H9 (cell line): ENCODE measurements around the gene ASPRV1. TPM values are rescaled to one million over a fixed set of nuclear protein-coding genes. Genes with fewer than 3 reads are reported as not detected.

Experiments used
- DNase-seq: peaks from one replicate; pipeline ENCODE4 v3.0.0-alpha.2; 2017
- H2AFZ ChIP-seq: one replicate; pipeline ENCODE4 v1.6.1; 2013; ENCODE audit warnings: mild to moderate bottlenecking, low read length, control low read depth, moderate library complexity
- H2AK5ac ChIP-seq: 2 replicates; pipeline ENCODE4 v1.6.1; 2013; ENCODE audit warnings: low read length, control low read depth, mixed read lengths; ENCODE audit not compliant: insufficient read length
- H2BK120ac ChIP-seq: one replicate; pipeline ENCODE4 v1.6.1; 2013; ENCODE audit warnings: low read depth, mild to moderate bottlenecking, low read length, control low read depth, inconsistent platforms; ENCODE audit not compliant: poor library complexity, severe bottlenecking
- H2BK12ac ChIP-seq: 2 replicates; pipeline ENCODE4 v1.6.1; 2013; ENCODE audit warnings: low read length, control low read depth, mixed read lengths, low read depth; ENCODE audit not compliant: insufficient read length
- H2BK15ac ChIP-seq: 2 replicates; pipeline ENCODE4 v1.6.1; 2013; ENCODE audit warnings: low read depth, low read length, control low read depth
- H2BK20ac ChIP-seq: one replicate; pipeline ENCODE4 v1.6.1; 2013; ENCODE audit warnings: low read depth, mild to moderate bottlenecking, low read length, control low read depth, inconsistent platforms; ENCODE audit not compliant: poor library complexity, severe bottlenecking
- H2BK5ac ChIP-seq: 2 replicates; pipeline ENCODE4 v1.6.1; 2013; ENCODE audit warnings: low read length, control low read depth, mixed read lengths; ENCODE audit not compliant: insufficient read length
- H3K14ac ChIP-seq: 2 replicates; pipeline ENCODE4 v1.6.1; 2013; ENCODE audit warnings: low read length, control low read depth; ENCODE audit not compliant: insufficient read depth
- H3K18ac ChIP-seq: 2 replicates; pipeline ENCODE4 v1.6.1; 2013; ENCODE audit warnings: low read depth, mild to moderate bottlenecking, mixed read lengths, low read length, control low read depth; ENCODE audit not compliant: insufficient read length
- H3K23ac ChIP-seq: 2 replicates; pipeline ENCODE4 v1.6.1; 2013; ENCODE audit warnings: low read length, control low read depth, mixed read lengths, low read depth; ENCODE audit not compliant: insufficient read length
- H3K23me2 ChIP-seq: 2 replicates; pipeline ENCODE4 v1.6.1; 2013; ENCODE audit warnings: low read depth, mild to moderate bottlenecking, mixed read lengths, low read length, control low read depth; ENCODE audit not compliant: insufficient read length, poor library complexity, severe bottlenecking
- H3K27ac ChIP-seq: 2 replicates; pipeline ENCODE4 v1.5.1; 2013; ENCODE audit warnings: low read length, control low read depth, mixed read lengths, low read depth; ENCODE audit not compliant: insufficient read length
- H3K27me3 ChIP-seq: 2 replicates; pipeline ENCODE4 v1.6.1; 2013; ENCODE audit warnings: low read length, control low read depth, inconsistent platforms; ENCODE audit not compliant: insufficient read depth
- H3K4ac ChIP-seq: 2 replicates; pipeline ENCODE4 v1.6.1; 2013; ENCODE audit warnings: low read depth, mild to moderate bottlenecking, control low read depth, inconsistent platforms, low read length, moderate library complexity
- H3K4me1 ChIP-seq: 2 replicates; pipeline ENCODE4 v1.6.1; 2013; ENCODE audit warnings: low read length, control low read depth, inconsistent platforms; ENCODE audit not compliant: insufficient read depth
- H3K4me2 ChIP-seq: 2 replicates; pipeline ENCODE4 v1.6.1; 2013; ENCODE audit warnings: low read length, control low read depth, mixed read lengths; ENCODE audit not compliant: insufficient read length, insufficient read depth
- H3K56ac ChIP-seq: 2 replicates; pipeline ENCODE4 v1.6.1; 2013; ENCODE audit warnings: low read depth, mild to moderate bottlenecking, mixed read lengths, low read length, control low read depth; ENCODE audit not compliant: insufficient read length
- H3K79me1 ChIP-seq: 2 replicates; pipeline ENCODE4 v1.6.1; 2013; ENCODE audit warnings: low read depth, mild to moderate bottlenecking, moderate library complexity, low read length, control low read depth, inconsistent platforms; ENCODE audit not compliant: insufficient read depth, poor library complexity, severe bottlenecking
- H3K79me2 ChIP-seq: 2 replicates; pipeline ENCODE4 v1.6.1; 2013; ENCODE audit warnings: low read length, control low read depth, inconsistent platforms; ENCODE audit not compliant: insufficient read depth
- H3K9ac ChIP-seq: 2 replicates; pipeline ENCODE4 v1.6.1; 2013; ENCODE audit warnings: low read length, control low read depth, mixed read lengths; ENCODE audit not compliant: insufficient read length; ENCODE audit errors: extremely low read depth
- H3K9me3 ChIP-seq: one replicate; pipeline ENCODE4 v1.6.1; 2013; ENCODE audit warnings: low read depth, low read length, inconsistent platforms; ENCODE audit not compliant: control insufficient read depth
- H3T11ph ChIP-seq: one replicate; pipeline ENCODE4 v1.6.1; 2013; ENCODE audit warnings: mild to moderate bottlenecking, low read length, control low read depth, inconsistent platforms
- H4K20me1 ChIP-seq: one replicate; pipeline ENCODE4 v1.6.1; 2013; ENCODE audit not compliant: control insufficient read depth, insufficient read length, insufficient read depth
- H4K5ac ChIP-seq: 2 replicates; pipeline ENCODE4 v1.6.1; 2013; ENCODE audit warnings: low read depth, mild to moderate bottlenecking, mixed read lengths, low read length, control low read depth; ENCODE audit not compliant: insufficient read length
- H4K8ac ChIP-seq: replicated peaks from 2 replicates; pipeline ENCODE4 v1.6.1; 2013; ENCODE audit warnings: low read length, control low read depth, mixed read lengths, low read depth; ENCODE audit not compliant: insufficient read length
- H4K91ac ChIP-seq: 2 replicates; pipeline ENCODE4 v1.6.1; 2013; ENCODE audit warnings: low read depth, mild to moderate bottlenecking, moderate library complexity, mixed read lengths, low read length, control low read depth; ENCODE audit not compliant: insufficient read length
- H3K27ac Mint-ChIP-seq, 3 experiments: 2 replicates in 2 of 3; 3 replicates in 1 of 3; pipeline ENCODE4 v1.8.0; 2020 to 2021; ENCODE audit warnings: mixed read lengths in 3 of 3, mild to moderate bottlenecking in 1 of 3, moderate library complexity in 1 of 3
- H3K27me3 Mint-ChIP-seq: 2 replicates; pipeline ENCODE4 v1.8.0; 2021; ENCODE audit warnings: low read depth, mild to moderate bottlenecking, moderate library complexity, mixed read lengths
- H3K36me3 Mint-ChIP-seq, 3 experiments: 2 replicates in 2 of 3; 3 replicates in 1 of 3; pipeline ENCODE4 v1.8.0; 2020 to 2021; ENCODE audit warnings: low read depth in 3 of 3, mixed read lengths in 3 of 3; ENCODE audit not compliant: insufficient read depth in 1 of 3
- H3K4me1 Mint-ChIP-seq, 2 experiments: 2 replicates each; pipeline ENCODE4 v1.8.0; 2020; ENCODE audit warnings: mixed read lengths in 2 of 2
- H3K4me3 Mint-ChIP-seq, 2 experiments: 2 replicates in 1 of 2; 3 replicates in 1 of 2; pipeline ENCODE4 v1.8.0; 2020 to 2021; ENCODE audit warnings: mild to moderate bottlenecking in 2 of 2, mixed read lengths in 2 of 2, moderate library complexity in 1 of 2
- H3K9me3 Mint-ChIP-seq, 2 experiments: 2 replicates in 1 of 2; 3 replicates in 1 of 2; pipeline ENCODE4 v1.8.0; 2020; ENCODE audit warnings: mild to moderate bottlenecking in 2 of 2, mixed read lengths in 2 of 2, moderate library complexity in 1 of 2
- WGBS: extraction: QIAGEN DNeasy Blood & Tissue Kit; methylation state at CpG from one replicate; pipeline ENCODE4 v1.1.7; 2013; ENCODE audit warnings: missing lambda C conversion rate, low lambda C conversion rate, mixed read lengths; ENCODE audit not compliant: insufficient read length; ENCODE audit errors: extremely low coverage; 5-methylcytosine and 5-hydroxymethylcytosine counted together
- total RNA-seq: library from RNA; stranded (reverse); gene quantifications from 2 replicates; pipeline ENCODE4 v1.2.1, GENCODE V29; 2021
- TF ChIP-seq, protein P1 (sequence below): fragments of 200-600 bp; sonication (generic); conservative IDR thresholded peaks from 3 replicates; pipeline ENCODE4 v1.8.0; 2021; ENCODE audit warnings: antibody characterized with exemption, mild to moderate bottlenecking

The ASPRV1 gene
- total RNA-seq, 1 experiment from 2014 or later, result 0.57 TPM

DNA sequence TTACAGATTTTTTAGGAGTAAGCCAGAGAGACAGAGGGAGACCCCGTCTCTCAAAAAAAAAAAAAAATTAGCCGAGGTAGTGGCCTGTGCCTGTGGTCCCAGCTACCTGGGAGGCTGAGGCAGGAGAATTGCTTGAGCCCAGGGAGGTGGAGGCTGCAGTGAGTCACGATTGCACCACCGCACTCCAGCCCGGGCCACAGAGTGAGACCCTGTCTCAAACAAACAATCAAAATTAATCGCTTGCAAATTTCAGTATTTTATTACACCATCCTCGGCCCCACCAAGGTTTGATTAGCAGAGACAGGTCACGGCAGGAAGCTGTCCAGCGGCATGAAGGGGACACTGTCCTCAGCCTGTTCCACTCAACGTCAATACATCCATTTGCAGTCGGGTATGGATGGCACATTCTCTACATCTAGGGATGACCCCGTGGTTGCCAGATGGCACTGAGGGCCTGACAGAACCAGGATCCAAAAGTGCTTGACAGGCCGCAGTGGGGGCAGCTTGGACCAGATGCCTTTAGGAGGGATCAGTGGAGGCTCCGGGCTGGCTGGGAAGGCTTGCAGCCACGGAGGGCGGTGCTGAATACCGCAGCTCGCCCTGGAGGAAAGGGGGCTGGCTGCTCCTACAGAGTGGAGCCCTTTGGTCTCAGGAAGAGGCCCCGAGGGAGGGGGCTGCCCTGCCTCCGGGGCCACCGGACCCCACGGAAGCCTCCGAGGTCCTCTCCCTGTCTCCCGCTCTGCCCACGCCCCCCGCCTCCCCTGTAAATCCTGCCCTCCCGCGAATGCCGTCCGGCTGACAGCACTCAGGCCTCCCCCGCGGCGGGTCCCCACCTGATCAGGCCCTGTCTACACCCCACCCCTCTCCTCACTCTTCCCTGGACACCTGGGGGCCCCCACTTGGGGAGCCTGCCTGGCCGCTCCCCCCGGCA, 13.1 kb downstream of the ASPRV1 start:
- no peak overlapping the region for H3K27ac ChIP-seq
- DNase-seq, result no peak
- H3K27ac Mint-ChIP-seq, result no peak overlapping the region
- no peak overlapping the region for H3T11ph ChIP-seq
- H3K14ac ChIP-seq, result no peak overlapping the region
- no peaks in the 10 kb centered on the region for H4K20me1 ChIP-seq
- H3K79me1 ChIP-seq, result no peaks in the 10 kb centered on the region
- H3K9ac ChIP-seq, result no peak overlapping the region
- H2BK120ac ChIP-seq, result no peak overlapping the region
- no peak overlapping the region for H2BK12ac ChIP-seq
- H3K23ac ChIP-seq, result no peak overlapping the region
- no peaks in the 10 kb centered on the region for H3K27me3 ChIP-seq
- no peak overlapping the region for H3K4ac ChIP-seq
- H3K79me2 ChIP-seq, result no peaks in the 10 kb centered on the region
- TF ChIP-seq, protein P1, sequence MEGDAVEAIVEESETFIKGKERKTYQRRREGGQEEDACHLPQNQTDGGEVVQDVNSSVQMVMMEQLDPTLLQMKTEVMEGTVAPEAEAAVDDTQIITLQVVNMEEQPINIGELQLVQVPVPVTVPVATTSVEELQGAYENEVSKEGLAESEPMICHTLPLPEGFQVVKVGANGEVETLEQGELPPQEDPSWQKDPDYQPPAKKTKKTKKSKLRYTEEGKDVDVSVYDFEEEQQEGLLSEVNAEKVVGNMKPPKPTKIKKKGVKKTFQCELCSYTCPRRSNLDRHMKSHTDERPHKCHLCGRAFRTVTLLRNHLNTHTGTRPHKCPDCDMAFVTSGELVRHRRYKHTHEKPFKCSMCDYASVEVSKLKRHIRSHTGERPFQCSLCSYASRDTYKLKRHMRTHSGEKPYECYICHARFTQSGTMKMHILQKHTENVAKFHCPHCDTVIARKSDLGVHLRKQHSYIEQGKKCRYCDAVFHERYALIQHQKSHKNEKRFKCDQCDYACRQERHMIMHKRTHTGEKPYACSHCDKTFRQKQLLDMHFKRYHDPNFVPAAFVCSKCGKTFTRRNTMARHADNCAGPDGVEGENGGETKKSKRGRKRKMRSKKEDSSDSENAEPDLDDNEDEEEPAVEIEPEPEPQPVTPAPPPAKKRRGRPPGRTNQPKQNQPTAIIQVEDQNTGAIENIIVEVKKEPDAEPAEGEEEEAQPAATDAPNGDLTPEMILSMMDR, result no peak
- no peak overlapping the region for H4K8ac ChIP-seq
- peaks cover 4% of the 10 kb centered on the region in 2 experiments for H3K4me1 Mint-ChIP-seq
- no CpG with 5 or more reads among the region's 35 CpGs for WGBS
- H2BK5ac ChIP-seq, result no peak overlapping the region
- H3K4me3 Mint-ChIP-seq, result no peak overlapping the region; a peak in 1 of 5 replicates
- H2BK15ac ChIP-seq, result no peak overlapping the region
- H3K56ac ChIP-seq, result no peak overlapping the region
- H2BK20ac ChIP-seq, result no peak overlapping the region
- H3K4me2 ChIP-seq, result no peak overlapping the region
- no peaks in the 10 kb centered on the region for H3K4me1 ChIP-seq
- H3K18ac ChIP-seq, result no peak overlapping the region
- H3K36me3 Mint-ChIP-seq, result no peaks in the 10 kb centered on the region
- no peak overlapping the region for H4K5ac ChIP-seq
- no peaks in the 10 kb centered on the region for H3K23me2 ChIP-seq
- no peak overlapping the region for H2AFZ ChIP-seq
- no peaks in the 10 kb centered on the region for H3K9me3 ChIP-seq
- H3K27me3 Mint-ChIP-seq, result peaks cover 1% of the 10 kb centered on the region; the same call in 1 of the 2 replicates
- no peak overlapping the region for H4K91ac ChIP-seq
- no peaks in the 10 kb centered on the region for H3K9me3 Mint-ChIP-seq
- no peak overlapping the region for H2AK5ac ChIP-seq
